Uterus (tissue), 2 donors: Measurements from ENCODE around the gene ETV7.

ENCODE experiments used
- CTCF ChIP-seq, 4 experiments: fragments of 200-600 bp in 2 of 4; fragments of 450-650 bp in 2 of 4; sonication (generic) in 2 of 4; IDR thresholded peaks; one replicate each; pipeline ENCODE4 v1.5.1; 2016 to 2019; ENCODE audit warnings: antibody characterized with exemption in 4 of 4, mild to moderate bottlenecking in 2 of 4, moderate library complexity in 1 of 4
- POLR2A ChIP-seq, 2 donors: fragments of 450-650 bp; IDR thresholded peaks; one replicate each; pipeline ENCODE4 v1.6.1; 2016; ENCODE audit warnings: antibody characterized with exemption in 2 of 2, mild to moderate bottlenecking in 1 of 2, moderate library complexity in 1 of 2

- no peak for TF ChIP-seq CTCF (IDR thresholded peaks at IDR 0.05)
- no peak for TF ChIP-seq POLR2A (IDR thresholded peaks at IDR 0.05)
Measured at GRCh38 chr6:36334832-36335459, 52.5 kb downstream of the ETV7 start.
